Right hindlimb (tissue), 1 donor: ENCODE data around the gene SYNPR.

Experiments
- DNase-seq: peaks from one replicate; pipeline ENCODE4 v3.0.0-alpha.2; 2018

SYNPR gene

GRCh38 chr3:63559884-63560283 is 281.8 kb downstream of the SYNPR start:
- DNase-seq: no peak

GRCh38 chr3:63561879-63562278 is 283.8 kb downstream of the SYNPR start:
- DNase-seq: no peak

GRCh38 chr3:63562323-63562722 is 284.2 kb downstream of the SYNPR start:
- DNase-seq: no peak

GRCh38 chr3:63563572-63563971 is 285.5 kb downstream of the SYNPR start:
- DNase-seq: no peak

GRCh38 chr3:63565220-63565619 is 287.1 kb downstream of the SYNPR start:
- DNase-seq: no peak

- no peak for DNase-seq
Measured at GRCh38 chr3:63571682-63572081, 293.6 kb downstream of the SYNPR start.

GRCh38 chr3:63576846-63577245 is 298.7 kb downstream of the SYNPR start:
- DNase-seq: no peak

GRCh38 chr3:63578858-63579257 is 300.8 kb downstream of the SYNPR start:
- DNase-seq: no peak

- no peak for DNase-seq
Measured at GRCh38 chr3:63580151-63580550, 302.0 kb downstream of the SYNPR start.

- DNase-seq: no peak
Measured at GRCh38 chr3:63582943-63583500, 304.9 kb downstream of the SYNPR start.

GRCh38 chr3:63584681-63585080 is 306.6 kb downstream of the SYNPR start:
- no peak for DNase-seq

- no peak for DNase-seq
Measured at GRCh38 chr3:63585927-63586326, 307.8 kb downstream of the SYNPR start.

- DNase-seq: no peak
Measured at GRCh38 chr3:63588895-63589294, 310.8 kb downstream of the SYNPR start.

GRCh38 chr3:63593779-63594178 is 315.7 kb downstream of the SYNPR start:
- DNase-seq: no peak

GRCh38 chr3:63595221-63595620 is 317.1 kb downstream of the SYNPR start:
- DNase-seq: no peak

GRCh38 chr3:63597019-63597418 is 318.9 kb downstream of the SYNPR start:
- no peak for DNase-seq

- no peak for DNase-seq
Measured at GRCh38 chr3:63607716-63608115, 329.6 kb downstream of the SYNPR start.

GRCh38 chr3:63609408-63609807 is 331.3 kb downstream of the SYNPR start:
- no peak for DNase-seq

- no peak for DNase-seq
Measured at GRCh38 chr3:63609834-63610233, 331.7 kb downstream of the SYNPR start.

GRCh38 chr3:63611382-63611781 is 333.3 kb downstream of the SYNPR start:
- no peak for DNase-seq

GRCh38 chr3:63613561-63613960 is 335.5 kb downstream of the SYNPR start:
- DNase-seq: no peak

GRCh38 chr3:63617391-63617790 is 339.3 kb downstream of the SYNPR start:
- DNase-seq: no peak

GRCh38 chr3:63624941-63625560 is 346.9 kb downstream of the SYNPR start:
- DNase-seq: peak; percentile 24

GRCh38 chr3:63631670-63632069 is 353.6 kb downstream of the SYNPR start:
- no peak for DNase-seq

GRCh38 chr3:63635186-63635585 is 357.1 kb downstream of the SYNPR start:
- no peak for DNase-seq
